Activated naive CD4-positive, alpha-beta T cell treated with anti-CD3 and anti-CD28 coated beads, Interleukin-2, amount 10 ng/mL, durations not matched to agents 7 days and 5 days (primary cell): ENCODE data around the gene PAMR1.

Experiments
- CTCF ChIA-PET: fragments of 350-600 bp; sonication (Branson Sonifier 250); formaldehyde crosslinking; loops from one replicate; lab custom pipeline; 2021; ENCODE audit warnings: antibody characterized with exemption; lab: Charles Lee
- DNase-seq: peaks from one replicate; pipeline ENCODE4 v3.0.0-alpha.2; 2020
- H3K27ac Mint-ChIP-seq: one replicate; pipeline ENCODE4 v1.8.0; 2021; ENCODE audit warnings: mild to moderate bottlenecking, moderate library complexity, mixed read lengths
- H3K27me3 Mint-ChIP-seq: one replicate; pipeline ENCODE4 v1.8.0; 2021; ENCODE audit warnings: mild to moderate bottlenecking, mixed read lengths
- H3K36me3 Mint-ChIP-seq: one replicate; pipeline ENCODE4 v1.8.0; 2021; ENCODE audit warnings: mixed read lengths
- H3K4me1 Mint-ChIP-seq: one replicate; pipeline ENCODE4 v1.8.0; 2021; ENCODE audit warnings: mixed read lengths
- H3K4me3 Mint-ChIP-seq: one replicate; pipeline ENCODE4 v1.8.0; 2021; ENCODE audit warnings: mild to moderate bottlenecking, moderate library complexity, mixed read lengths
- H3K9me3 Mint-ChIP-seq: one replicate; pipeline ENCODE4 v1.8.0; 2021; ENCODE audit warnings: mixed read lengths

Gene PAMR1

GRCh38 chr11:35474688-35475087, 50.7 kb downstream of the PAMR1 start:
- Mint-ChIP-seq H3K4me3 (no peak overlapping the region), H3K27me3 (peaks cover 26% of the 10 kb centered on the region), H3K9me3 (no peaks in the 10 kb centered on the region), H3K36me3 (no peaks in the 10 kb centered on the region), H3K4me1 (peaks cover 2% of the 10 kb centered on the region), H3K27ac (no peak overlapping the region)
- CTCF ChIA-PET = interaction anchor here (1.3 kb wide), 1 partner anchor 10 kb away, joined by 4 read pairs; no protein-coding TSS in a partner anchor
- no peak for DNase-seq

- no peak for DNase-seq
- Mint-ChIP-seq H3K27me3 (peaks cover 30% of the 10 kb centered on the region), H3K9me3 (no peaks in the 10 kb centered on the region), H3K4me3 (no peak overlapping the region), H3K27ac (no peak overlapping the region), H3K4me1 (peaks cover 2% of the 10 kb centered on the region), H3K36me3 (no peaks in the 10 kb centered on the region)
- CTCF ChIA-PET = interaction anchor here (1.3 kb wide), 1 partner anchor 11 kb away, joined by 4 read pairs; no protein-coding TSS in a partner anchor
Observed at GRCh38 chr11:35473795-35474374, 51.5 kb downstream of the PAMR1 start.

GRCh38 chr11:35470616-35471015, 54.8 kb downstream of the PAMR1 start:
- Mint-ChIP-seq H3K36me3 (no peaks in the 10 kb centered on the region), H3K9me3 (no peaks in the 10 kb centered on the region), H3K27me3 (peaks cover 23% of the 10 kb centered on the region), H3K4me1 (no peaks in the 10 kb centered on the region), H3K4me3 (no peak overlapping the region), H3K27ac (no peak overlapping the region)
- CTCF ChIA-PET = no interaction called here
- DNase-seq = no peak

GRCh38 chr11:35466058-35466457, 59.4 kb downstream of the PAMR1 start:
- Mint-ChIP-seq H3K4me1 (no peaks in the 10 kb centered on the region), H3K4me3 (no peak overlapping the region), H3K27ac (no peak overlapping the region), H3K9me3 (no peaks in the 10 kb centered on the region), H3K27me3 (peaks cover 17% of the 10 kb centered on the region), H3K36me3 (no peaks in the 10 kb centered on the region)
- CTCF ChIA-PET = no interaction called here
- no peak for DNase-seq

- no peak for DNase-seq
- H3K27me3 Mint-ChIP-seq = peaks cover 16% of the 10 kb centered on the region
- no peaks in the 10 kb centered on the region for H3K36me3 Mint-ChIP-seq
- CTCF ChIA-PET = interaction anchor here (1.0 kb wide), 1 partner anchor 21 kb away, joined by 3 read pairs; no protein-coding TSS in a partner anchor
- H3K4me3 Mint-ChIP-seq = no peak overlapping the region
- H3K9me3 Mint-ChIP-seq = no peaks in the 10 kb centered on the region
- H3K27ac Mint-ChIP-seq = no peak overlapping the region
- no peaks in the 10 kb centered on the region for H3K4me1 Mint-ChIP-seq
Observed at GRCh38 chr11:35464308-35464707, 61.1 kb downstream of the PAMR1 start.

- H3K4me3 Mint-ChIP-seq = no peak overlapping the region
- H3K27ac Mint-ChIP-seq = no peak overlapping the region
- CTCF ChIA-PET = interaction anchor here (0.6 to 1.0 kb wide), 2 partner anchors 22 to 1467 kb away, joined by 3 read pairs; no protein-coding TSS in a partner anchor
- no peaks in the 10 kb centered on the region for H3K9me3 Mint-ChIP-seq
- no peak for DNase-seq
- H3K27me3 Mint-ChIP-seq = peaks cover 11% of the 10 kb centered on the region
- no peaks in the 10 kb centered on the region for H3K4me1 Mint-ChIP-seq
- no peaks in the 10 kb centered on the region for H3K36me3 Mint-ChIP-seq
Observed at GRCh38 chr11:35463331-35463751, 62.1 kb downstream of the PAMR1 start.

- Mint-ChIP-seq H3K27me3 (peaks cover 6% of the 10 kb centered on the region), H3K36me3 (no peaks in the 10 kb centered on the region), H3K4me1 (no peaks in the 10 kb centered on the region), H3K27ac (no peak overlapping the region), H3K9me3 (no peaks in the 10 kb centered on the region), H3K4me3 (no peak overlapping the region)
- no peak for DNase-seq
- CTCF ChIA-PET = no interaction called here
Observed at GRCh38 chr11:35461917-35462538, 63.4 kb downstream of the PAMR1 start.

- Mint-ChIP-seq H3K36me3 (no peaks in the 10 kb centered on the region), H3K27me3 (peaks cover 6% of the 10 kb centered on the region), H3K4me1 (no peaks in the 10 kb centered on the region), H3K27ac (no peak overlapping the region), H3K4me3 (no peak overlapping the region), H3K9me3 (no peaks in the 10 kb centered on the region)
- CTCF ChIA-PET = no interaction called here
- DNase-seq = no peak
Observed at GRCh38 chr11:35459489-35459888, 65.9 kb downstream of the PAMR1 start.

GRCh38 chr11:35458846-35459245, 66.6 kb downstream of the PAMR1 start:
- no peaks in the 10 kb centered on the region for H3K4me1 Mint-ChIP-seq
- H3K27me3 Mint-ChIP-seq = peaks cover 12% of the 10 kb centered on the region
- no peaks in the 10 kb centered on the region for H3K36me3 Mint-ChIP-seq
- no peak for DNase-seq
- no peak overlapping the region for H3K27ac Mint-ChIP-seq
- no peak overlapping the region for H3K4me3 Mint-ChIP-seq
- no peaks in the 10 kb centered on the region for H3K9me3 Mint-ChIP-seq
- CTCF ChIA-PET = no interaction called here

GRCh38 chr11:35454362-35454761, 71.1 kb downstream of the PAMR1 start:
- Mint-ChIP-seq H3K27ac (no peak overlapping the region), H3K9me3 (no peaks in the 10 kb centered on the region), H3K4me1 (no peaks in the 10 kb centered on the region), H3K36me3 (no peaks in the 10 kb centered on the region), H3K4me3 (no peak overlapping the region), H3K27me3 (peaks cover 17% of the 10 kb centered on the region)
- CTCF ChIA-PET = no interaction called here
- DNase-seq = no peak

GRCh38 chr11:35436581-35437250, 88.7 kb downstream of the PAMR1 start:
- CTCF ChIA-PET = no interaction called here
- Mint-ChIP-seq H3K4me1 (no peaks in the 10 kb centered on the region), H3K4me3 (no peak overlapping the region), H3K36me3 (no peaks in the 10 kb centered on the region), H3K27ac (no peak overlapping the region), H3K9me3 (no peaks in the 10 kb centered on the region), H3K27me3 (peaks cover 40% of the 10 kb centered on the region)
- DNase-seq = no peak

GRCh38 chr11:35433588-35433987, 91.8 kb downstream of the PAMR1 start:
- H3K36me3 Mint-ChIP-seq = no peaks in the 10 kb centered on the region
- no peak overlapping the region for H3K27ac Mint-ChIP-seq
- CTCF ChIA-PET = no interaction called here
- no peaks in the 10 kb centered on the region for H3K4me1 Mint-ChIP-seq
- no peak overlapping the region for H3K4me3 Mint-ChIP-seq
- no peak for DNase-seq
- H3K9me3 Mint-ChIP-seq = no peaks in the 10 kb centered on the region
- H3K27me3 Mint-ChIP-seq = peaks cover 29% of the 10 kb centered on the region

GRCh38 chr11:35432464-35432863, 93.0 kb downstream of the PAMR1 start:
- H3K27ac Mint-ChIP-seq = no peak overlapping the region
- H3K27me3 Mint-ChIP-seq = peaks cover 31% of the 10 kb centered on the region
- no peak for DNase-seq
- no peaks in the 10 kb centered on the region for H3K36me3 Mint-ChIP-seq
- CTCF ChIA-PET = no interaction called here
- H3K4me3 Mint-ChIP-seq = no peak overlapping the region
- no peaks in the 10 kb centered on the region for H3K9me3 Mint-ChIP-seq
- no peaks in the 10 kb centered on the region for H3K4me1 Mint-ChIP-seq

- no peak for DNase-seq
- CTCF ChIA-PET = no interaction called here
- H3K27me3 Mint-ChIP-seq = peaks cover 52% of the 10 kb centered on the region
- H3K27ac Mint-ChIP-seq = no peak overlapping the region
- no peaks in the 10 kb centered on the region for H3K4me1 Mint-ChIP-seq
- no peaks in the 10 kb centered on the region for H3K36me3 Mint-ChIP-seq
- H3K4me3 Mint-ChIP-seq = no peak overlapping the region
- H3K9me3 Mint-ChIP-seq = no peaks in the 10 kb centered on the region
Observed at GRCh38 chr11:35427071-35427470, 98.3 kb downstream of the PAMR1 start.

GRCh38 chr11:35426351-35426750, 99.1 kb downstream of the PAMR1 start:
- Mint-ChIP-seq H3K4me1 (no peaks in the 10 kb centered on the region), H3K4me3 (no peak overlapping the region), H3K27ac (no peak overlapping the region), H3K36me3 (no peaks in the 10 kb centered on the region), H3K9me3 (no peaks in the 10 kb centered on the region), H3K27me3 (peaks cover 56% of the 10 kb centered on the region)
- CTCF ChIA-PET = no interaction called here
- no peak for DNase-seq
